Trophoblast cell (in vitro differentiated cells and primary cell): Measurements from ENCODE around the gene USB1.

Experiments used
- DNase-seq, 2 donors: peaks; one replicate each; pipeline ENCODE4 v3.0.0-alpha.2; 2016
- H2AFZ ChIP-seq: 2 replicates; pipeline ENCODE4 v1.6.1; 2013; ENCODE audit warnings: low read length, moderate library complexity, mild to moderate bottlenecking; ENCODE audit not compliant: insufficient read depth, poor library complexity
- H2AK5ac ChIP-seq: 2 replicates; pipeline ENCODE4 v1.6.1; 2013; ENCODE audit warnings: mild to moderate bottlenecking, low read length
- H2BK120ac ChIP-seq: 2 replicates; pipeline ENCODE4 v1.6.1; 2013; ENCODE audit warnings: low read length, mild to moderate bottlenecking, moderate library complexity; ENCODE audit not compliant: insufficient read depth, poor library complexity
- H2BK12ac ChIP-seq: 2 replicates; pipeline ENCODE4 v1.6.1; 2013; ENCODE audit warnings: mild to moderate bottlenecking, low read length, moderate library complexity
- H2BK5ac ChIP-seq: 2 replicates; pipeline ENCODE4 v1.6.1; 2013; ENCODE audit warnings: low read length, low read depth, moderate library complexity, mild to moderate bottlenecking; ENCODE audit not compliant: poor library complexity
- H3K14ac ChIP-seq: 2 replicates; pipeline ENCODE4 v1.6.1; 2013; ENCODE audit warnings: mild to moderate bottlenecking, low read length
- H3K18ac ChIP-seq: 2 replicates; pipeline ENCODE4 v1.6.1; 2013; ENCODE audit warnings: mild to moderate bottlenecking, low read length
- H3K23ac ChIP-seq: 2 replicates; pipeline ENCODE4 v1.6.1; 2013; ENCODE audit warnings: low read length
- H3K27ac ChIP-seq: 2 replicates; pipeline ENCODE4 v1.5.1; 2013; ENCODE audit warnings: low read depth, mild to moderate bottlenecking, inconsistent platforms, low read length, moderate library complexity
- H3K27me3 ChIP-seq: 2 replicates; pipeline ENCODE4 v1.6.1; 2013; ENCODE audit warnings: inconsistent platforms, mild to moderate bottlenecking, low read length, moderate library complexity; ENCODE audit not compliant: insufficient read depth
- H3K36me3 ChIP-seq, 2 experiments: 1 replicate in 1 of 2; 2 replicates in 1 of 2; pipeline ENCODE4 v1.6.1; 2013; ENCODE audit warnings: low read length in 2 of 2, mild to moderate bottlenecking in 2 of 2, moderate library complexity in 1 of 2; ENCODE audit not compliant: insufficient read depth in 2 of 2, control insufficient read depth in 1 of 2
- H3K4ac ChIP-seq: 2 replicates; pipeline ENCODE4 v1.6.1; 2013; ENCODE audit warnings: low read depth, mild to moderate bottlenecking, low read length, moderate library complexity
- H3K4me1 ChIP-seq, 2 experiments: 1 replicate in 1 of 2; 2 replicates in 1 of 2; pipeline ENCODE4 v1.6.1; 2013; ENCODE audit warnings: low read length in 2 of 2, mild to moderate bottlenecking in 2 of 2, moderate library complexity in 1 of 2; ENCODE audit not compliant: insufficient read depth in 2 of 2, control insufficient read depth in 1 of 2
- H3K4me2 ChIP-seq: 2 replicates; pipeline ENCODE4 v1.6.1; 2013; ENCODE audit warnings: inconsistent platforms, mild to moderate bottlenecking, low read length, moderate library complexity
- H3K4me3 ChIP-seq: 2 replicates; pipeline ENCODE4 v1.5.1; 2013; ENCODE audit warnings: mild to moderate bottlenecking, low read depth, low read length, inconsistent platforms
- H3K79me1 ChIP-seq: one replicate; pipeline ENCODE4 v1.6.1; 2013; ENCODE audit warnings: low read length
- H3K79me2 ChIP-seq: 2 replicates; pipeline ENCODE4 v1.6.1; 2013; ENCODE audit warnings: low read length, mild to moderate bottlenecking; ENCODE audit not compliant: control insufficient read depth, insufficient read depth, poor library complexity
- H3K9ac ChIP-seq: 2 replicates; pipeline ENCODE4 v1.6.1; 2013; ENCODE audit warnings: mild to moderate bottlenecking, low read length
- H3K9me3 ChIP-seq: 2 replicates; pipeline ENCODE4 v1.6.1; 2013; ENCODE audit warnings: low read depth, mild to moderate bottlenecking, control low read depth, inconsistent platforms, low read length; ENCODE audit not compliant: insufficient read depth
- H4K12ac ChIP-seq: 2 replicates; pipeline ENCODE4 v1.6.1; 2013; ENCODE audit warnings: low read depth, mild to moderate bottlenecking, low read length, moderate library complexity
- H4K8ac ChIP-seq: 2 replicates; pipeline ENCODE4 v1.6.1; 2013; ENCODE audit warnings: low read depth, mild to moderate bottlenecking, low read length, moderate library complexity
- H4K91ac ChIP-seq: one replicate; pipeline ENCODE4 v1.6.1; 2013; ENCODE audit warnings: low read depth, mild to moderate bottlenecking, low read length, moderate library complexity
- WGBS: extraction: QIAGEN DNeasy Blood & Tissue Kit; methylation state at CpG from one replicate; pipeline ENCODE4 v1.1.7; 2013; ENCODE audit warnings: missing lambda C conversion rate; ENCODE audit not compliant: insufficient read length, insufficient coverage; ENCODE audit errors: extremely low coverage; 5-methylcytosine and 5-hydroxymethylcytosine counted together

USB1 gene

GRCh38 chr16:58019866-58020538 is 18.8 kb downstream of the USB1 start:
- Histone ChIP-seq H3K79me2 (no peaks in the 10 kb centered on the region), H4K91ac (no peak overlapping the region), H4K8ac (no peak overlapping the region), H2AFZ (no peak overlapping the region), H3K27ac (no peak overlapping the region), H3K14ac (no peak overlapping the region), H3K9me3 (no peaks in the 10 kb centered on the region), H2BK12ac (no peak overlapping the region), H3K23ac (no peak overlapping the region), H3K27me3 (no peaks in the 10 kb centered on the region), H3K4me3 (no peak overlapping the region), H3K4me2 (no peak overlapping the region), H2AK5ac (no peak overlapping the region), H3K4me1 (peaks cover 4 to 10% of the 10 kb centered on the region in 2 experiments), H3K79me1 (peaks cover 3% of the 10 kb centered on the region), H3K4ac (no peak overlapping the region), H3K9ac (no peak overlapping the region), H4K12ac (no peak overlapping the region), H3K18ac (no peak overlapping the region), H3K36me3 (peaks cover 7 to 16% of the 10 kb centered on the region in 2 experiments), H2BK120ac (no peak overlapping the region), H2BK5ac (no peak overlapping the region)
- no peak for DNase-seq
- WGBS, result no CpG with 5 or more reads among the region's 8 CpGs

- Histone ChIP-seq H2AFZ (no peak overlapping the region), H4K8ac (no peak overlapping the region), H3K36me3 (peaks cover 7 to 16% of the 10 kb centered on the region in 2 experiments), H3K18ac (no peak overlapping the region), H2BK12ac (no peak overlapping the region), H3K4me2 (no peak overlapping the region), H2BK5ac (no peak overlapping the region), H2AK5ac (no peak overlapping the region), H3K4me1 (peaks cover 5 to 13% of the 10 kb centered on the region in 2 experiments), H3K23ac (no peak overlapping the region), H3K4ac (no peak overlapping the region), H3K27ac (no peak overlapping the region), H3K27me3 (no peaks in the 10 kb centered on the region), H3K79me1 (peaks cover 7% of the 10 kb centered on the region), H3K9me3 (no peaks in the 10 kb centered on the region), H2BK120ac (no peak overlapping the region), H4K91ac (no peak overlapping the region), H3K79me2 (no peaks in the 10 kb centered on the region), H4K12ac (no peak overlapping the region), H3K9ac (no peak overlapping the region), H3K14ac (no peak overlapping the region), H3K4me3 (no peak overlapping the region)
- DNase-seq, result peak in 1 of 2 donors; percentile 65
- WGBS, result no CpG with 5 or more reads among the region's 8 CpGs
Observed at GRCh38 chr16:58020628-58021521, 19.7 kb downstream of the USB1 start.

GRCh38 chr16:58021661-58022551 is 20.7 kb downstream of the USB1 start:
- peaks cover 5% of the 10 kb centered on the region for H3K79me2 ChIP-seq
- H2AK5ac ChIP-seq, result no peak overlapping the region
- H4K12ac ChIP-seq, result no peak overlapping the region
- peaks cover 7 to 15% of the 10 kb centered on the region in 2 experiments for H3K36me3 ChIP-seq
- no peak overlapping the region for H2BK5ac ChIP-seq
- H4K91ac ChIP-seq, result no peak overlapping the region
- H3K4ac ChIP-seq, result no peak overlapping the region
- H3K4me3 ChIP-seq, result no peak overlapping the region
- H2BK12ac ChIP-seq, result no peak overlapping the region
- peaks cover 5 to 13% of the 10 kb centered on the region in 2 experiments for H3K4me1 ChIP-seq
- peaks cover 15% of the 10 kb centered on the region for H3K79me1 ChIP-seq
- H2AFZ ChIP-seq, result no peak overlapping the region
- no CpG with 5 or more reads among the region's 8 CpGs for WGBS
- H3K23ac ChIP-seq, result no peak overlapping the region
- H2BK120ac ChIP-seq, result no peak overlapping the region
- no peaks in the 10 kb centered on the region for H3K27me3 ChIP-seq
- H3K9me3 ChIP-seq, result no peaks in the 10 kb centered on the region
- no peak overlapping the region for H3K4me2 ChIP-seq
- no peak overlapping the region for H3K18ac ChIP-seq
- H3K9ac ChIP-seq, result no peak overlapping the region
- H4K8ac ChIP-seq, result no peak overlapping the region
- H3K27ac ChIP-seq, result no peak overlapping the region
- H3K14ac ChIP-seq, result no peak overlapping the region
- peak; percentile 71 to 73 for DNase-seq
